ENCODE data around the gene BAG1.
A peak's percentile ranks its signal among the peaks of the same experiment; 100 is the strongest.

BAG1 gene

DNA sequence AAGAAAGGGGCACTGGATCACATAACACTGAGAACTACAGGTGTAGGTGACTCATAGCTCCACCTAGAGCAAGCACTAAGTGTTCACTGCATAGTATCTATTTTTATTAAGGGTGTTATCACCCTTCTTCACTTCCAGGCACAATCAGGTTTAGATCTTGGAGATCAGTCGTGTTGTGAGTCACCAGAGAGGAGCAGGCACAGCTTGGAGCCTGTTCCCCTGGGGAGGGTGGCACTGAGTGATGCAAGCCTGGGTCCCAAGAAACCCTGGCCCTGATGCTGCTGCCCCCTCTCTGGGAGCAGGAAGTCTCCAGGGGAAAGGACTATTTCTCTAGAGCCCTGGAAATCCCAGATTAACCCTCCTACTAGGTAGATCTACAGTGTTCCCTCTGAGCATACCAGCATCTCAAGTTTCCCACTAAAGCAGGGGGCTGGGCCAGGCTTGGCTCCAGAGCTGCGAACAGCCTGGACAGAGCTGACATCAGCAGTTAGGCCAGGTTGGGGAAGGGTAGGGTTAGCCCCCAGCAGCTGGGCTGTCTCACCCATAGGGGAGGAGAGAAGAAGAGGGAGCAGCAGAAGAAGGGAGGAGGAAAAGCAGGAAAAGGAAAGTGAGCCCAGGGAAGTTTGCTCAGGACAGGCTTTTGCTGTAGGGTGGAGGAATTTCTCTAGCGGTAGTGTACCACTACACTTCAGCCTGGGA is 52.7 kb downstream of the BAG1 start:
- no peak for TF ChIP-seq CTCF (IDR thresholded peaks at IDR 0.05; ENCODE audit: extremely low read depth, insufficient read depth, missing control alignments)
- in situ Hi-C loops (cut with MboI; ENCODE audit: low pct_unique_long_range_greater_than_20kb, low sequenced_read_pairs, unreplicated experiment) = no loop called here

DNA sequence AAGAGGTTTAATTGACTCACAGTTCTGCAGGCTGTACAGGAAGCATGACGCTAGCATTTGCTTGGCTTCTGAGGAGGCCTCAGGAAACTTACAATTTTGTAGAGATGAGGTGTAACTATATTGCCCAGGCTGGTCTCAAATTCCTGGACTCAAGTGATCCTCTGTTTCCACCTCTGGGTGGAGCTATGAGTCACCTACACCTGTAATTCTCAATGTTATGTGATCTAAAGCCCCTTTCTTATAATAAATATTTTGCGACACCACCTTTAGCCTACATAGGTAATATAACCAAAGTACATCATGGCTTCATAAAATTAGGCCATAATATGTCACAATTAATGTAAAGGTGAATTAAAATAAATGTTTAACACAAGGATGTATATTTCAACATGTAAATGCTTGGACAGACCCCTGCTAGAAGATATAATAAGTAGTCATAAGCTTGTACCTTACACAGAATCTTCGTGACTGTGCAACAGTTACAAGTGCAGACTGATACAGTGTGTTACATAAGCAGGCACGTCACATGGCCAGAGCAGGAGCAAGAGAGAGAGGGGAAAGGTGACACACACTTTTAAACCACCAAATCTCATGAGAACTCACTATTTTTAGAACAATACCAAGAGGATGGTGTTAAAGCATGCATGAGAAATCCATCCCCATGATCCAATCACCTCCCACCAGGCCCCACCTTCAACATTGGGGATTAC is 54.3 kb downstream of the BAG1 start:
- in situ Hi-C loops (cut with MboI; ENCODE audit: low pct_unique_long_range_greater_than_20kb, low sequenced_read_pairs, unreplicated experiment) = no loop called here
- TF ChIP-seq CTCF (IDR thresholded peaks at IDR 0.05; ENCODE audit: extremely low read depth, insufficient read depth, missing control alignments) = no peak
- DNase-seq (ENCODE audit: low spot score) = no peak

More for the DNA sequence above, 52.7 kb downstream of the BAG1 start:
- no peak for DNase-seq (ENCODE audit: low spot score)

DNA sequence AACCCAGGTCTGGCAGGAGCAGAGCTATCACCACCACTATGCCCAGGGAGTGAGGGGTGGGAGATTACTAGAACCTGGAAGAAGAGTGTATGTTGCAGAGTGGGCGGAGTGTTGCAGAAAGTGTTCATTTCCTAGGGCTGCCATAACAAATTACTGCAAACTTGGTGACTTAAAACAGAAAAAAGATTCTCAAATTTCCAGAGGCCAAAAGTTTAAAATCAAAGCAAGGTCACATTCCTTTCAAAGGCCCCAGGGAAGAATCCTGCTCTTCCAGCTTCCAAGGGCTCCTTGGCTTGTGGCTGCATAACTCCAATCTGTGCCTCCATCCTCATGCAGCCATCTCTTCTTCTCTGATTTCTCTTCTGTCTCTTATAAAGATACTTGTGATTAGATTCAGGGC is 55.1 kb downstream of the BAG1 start:
- no peak for DNase-seq (ENCODE audit: low spot score)
- TF ChIP-seq CTCF (IDR thresholded peaks at IDR 0.05; ENCODE audit: extremely low read depth, insufficient read depth, missing control alignments) = no peak
- in situ Hi-C loops (cut with MboI; ENCODE audit: low pct_unique_long_range_greater_than_20kb, low sequenced_read_pairs, unreplicated experiment) = no loop called here

- no peak for TF ChIP-seq CTCF (IDR thresholded peaks at IDR 0.05; ENCODE audit: extremely low read depth, insufficient read depth, missing control alignments)
- in situ Hi-C loops (cut with MboI; ENCODE audit: low pct_unique_long_range_greater_than_20kb, low sequenced_read_pairs, unreplicated experiment) = no loop called here
- DNase-seq (ENCODE audit: low spot score) = peak; percentile 73
Observed at GRCh38 chr9:33202552-33203201, 61.8 kb downstream of the BAG1 start.
